Left cardiac atrium (tissue), 4 donors: ENCODE results near the gene ATP2A2. TPM values are rescaled to one million over a fixed set of nuclear protein-coding genes. Genes with fewer than 3 reads are reported as not detected.
"Not testable (repeated sequence)": the region's sequence is repeated elsewhere in the genome, so short reads cannot be mapped to it uniquely, and the experiment has no call there.

Source experiments
- ATAC-seq, 2 donors: fragments of 200-7000 bp; cut with Tn5 transposase; one replicate each; pipeline ENCODE4 v1.9.1; 2020; ENCODE audit warnings: mild to moderate bottlenecking in 2 of 2, moderate library complexity in 2 of 2
- DNase-seq: peaks from one replicate; pipeline ENCODE4 v3.0.0-alpha.2; 2020
- intact Hi-C, 2 donors: fragments of 100-400 bp; cut with DNase I; formaldehyde crosslinking; loops; one replicate each; pipeline versions ENCODE4 v1.14.1 to v1.15.1; 2022 to 2023
- total RNA-seq, 2 donors: library from RNA; stranded (reverse); fragmentation: NEBNext Ultra II Directional; extraction: Animal tissue kit (Norgen Biotek cat#: 25700); gene quantifications; one replicate each; pipeline ENCODE4 v1.2.1, GENCODE V29; 2021
- donor health status: DM: no; HTN: yes; CAD: no.
- donor health status: DM: no; HTN: yes; CAD: no; lungs with severe emphysema.
- donor health status: DM: yes; HTN: yes; CAD: no.
- donor health status: Dilated cardiomyopathy.

Gene ATP2A2
- total RNA-seq, 2 donors from 2014 or later, result 2,696 to 3,455 TPM

DNA sequence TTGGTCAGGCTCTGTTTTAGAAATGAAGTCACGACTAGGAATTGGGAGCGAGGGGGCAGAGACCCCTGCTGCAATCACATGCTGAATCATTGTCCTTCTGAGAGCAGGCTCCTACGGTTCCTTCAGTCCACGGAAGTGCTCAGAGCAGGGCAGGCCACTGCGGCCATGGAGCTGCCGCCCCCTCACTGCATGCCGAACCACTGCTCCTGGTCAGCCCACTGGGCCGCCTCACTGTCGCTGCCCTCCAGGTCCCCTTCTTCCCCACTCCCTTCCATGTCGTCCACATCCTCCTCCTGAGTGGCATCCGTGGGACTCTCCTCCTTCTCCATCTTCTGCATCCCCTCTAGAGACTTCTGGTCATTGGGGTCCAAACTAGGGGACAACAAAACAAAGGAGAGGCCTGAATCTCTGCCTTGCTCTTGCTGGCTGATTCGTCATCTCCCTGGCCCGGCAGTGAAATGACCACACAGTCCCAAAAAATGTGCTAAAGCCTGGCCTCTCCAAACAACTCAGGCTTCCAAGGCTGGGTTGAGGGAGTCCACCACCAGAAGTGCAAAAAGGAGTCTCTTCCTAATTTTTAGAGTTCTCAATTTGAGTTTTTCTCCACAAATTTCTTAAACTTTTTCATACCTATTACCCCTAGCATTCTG is 93.0 kb downstream of the ATP2A2 start:
- DNase-seq (no peak), ATAC-seq (peak; percentile 12 to 25)
- intact Hi-C loops, result no loop called here

DNA sequence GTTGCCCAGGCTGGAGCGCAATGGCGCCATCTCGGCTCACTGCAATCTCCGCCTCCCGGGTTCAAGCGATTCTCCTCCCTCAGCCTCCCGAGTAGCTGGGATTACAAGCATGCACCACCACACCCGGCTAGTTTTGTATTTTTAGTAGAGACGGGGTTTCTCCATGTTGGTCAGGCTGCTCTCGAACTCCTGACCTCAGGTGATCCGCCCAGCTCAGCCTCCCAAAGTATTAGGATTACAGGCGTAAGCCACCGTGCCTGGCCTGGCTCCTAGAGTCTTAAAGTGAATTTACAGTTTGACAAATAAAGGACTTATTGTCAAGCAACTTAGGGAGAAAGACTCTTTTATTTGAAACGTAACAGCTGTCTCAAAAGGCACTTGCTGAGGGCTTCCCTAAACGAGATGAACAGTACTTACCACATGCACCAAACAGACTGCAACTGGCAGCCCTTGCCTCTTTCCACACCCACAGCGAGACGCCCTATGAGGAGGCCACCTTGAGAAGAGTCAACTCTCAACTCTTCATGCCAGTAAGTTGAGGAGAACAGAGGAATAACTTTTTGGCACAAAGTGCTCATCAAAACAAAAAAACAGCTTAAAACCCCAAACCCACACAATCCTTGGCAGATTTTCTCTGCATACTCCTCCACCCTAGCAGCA is 97.2 kb downstream of the ATP2A2 start:
- ATAC-seq, DNase-seq: not testable (repeated sequence)
- intact Hi-C loops, result loop anchor here in 1 of 2 donors (5.0 kb wide), 1 partner anchor 291 kb away; no protein-coding TSS in a partner anchor

DNA sequence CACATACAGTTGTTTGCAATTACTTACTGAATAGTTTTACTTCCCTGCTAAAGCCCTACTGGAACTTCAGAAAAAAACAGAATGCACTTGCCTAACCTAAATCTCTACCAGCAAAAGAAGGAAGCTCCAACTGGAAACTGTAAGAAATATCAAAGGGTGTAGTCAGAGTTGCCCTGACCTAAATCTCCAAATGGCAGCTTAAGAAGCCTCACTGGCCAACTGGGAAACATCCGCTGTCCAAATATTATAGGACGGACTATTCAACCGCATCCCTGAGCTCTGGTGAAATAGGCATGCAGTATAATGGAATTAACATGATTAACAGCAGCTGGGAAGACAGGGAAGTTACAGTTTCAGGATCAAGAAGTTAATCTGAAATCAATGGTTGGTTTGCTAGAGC is 98.2 kb downstream of the ATP2A2 start:
- ATAC-seq (no peak), DNase-seq (no peak)
- intact Hi-C loops, result loop anchor here in 1 of 2 donors (5.0 kb wide), 1 partner anchor 292 kb away; no protein-coding TSS in a partner anchor

DNA sequence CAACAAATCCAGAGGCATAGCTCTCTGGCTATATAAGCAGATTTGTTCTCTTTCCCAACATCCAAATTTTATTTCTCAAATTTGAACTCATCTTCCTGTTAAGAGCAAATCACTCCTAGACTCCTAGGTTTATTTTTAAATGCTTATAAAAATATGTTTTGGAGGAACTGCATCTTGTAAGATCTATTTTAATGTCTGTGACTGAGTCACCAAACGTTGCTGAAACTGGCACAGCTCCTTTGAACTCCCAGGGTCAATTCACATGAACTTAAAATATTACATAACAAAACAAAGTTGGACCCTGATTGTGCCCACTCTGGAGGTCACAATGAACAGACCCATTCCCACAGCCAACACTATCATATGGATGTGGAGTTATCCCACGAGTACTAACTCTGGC is 98.6 kb downstream of the ATP2A2 start:
- intact Hi-C loops, result loop anchor here in 1 of 2 donors (5.0 kb wide), 1 partner anchor 292 kb away; no protein-coding TSS in a partner anchor
- DNase-seq (no peak), ATAC-seq (no peak)

DNA sequence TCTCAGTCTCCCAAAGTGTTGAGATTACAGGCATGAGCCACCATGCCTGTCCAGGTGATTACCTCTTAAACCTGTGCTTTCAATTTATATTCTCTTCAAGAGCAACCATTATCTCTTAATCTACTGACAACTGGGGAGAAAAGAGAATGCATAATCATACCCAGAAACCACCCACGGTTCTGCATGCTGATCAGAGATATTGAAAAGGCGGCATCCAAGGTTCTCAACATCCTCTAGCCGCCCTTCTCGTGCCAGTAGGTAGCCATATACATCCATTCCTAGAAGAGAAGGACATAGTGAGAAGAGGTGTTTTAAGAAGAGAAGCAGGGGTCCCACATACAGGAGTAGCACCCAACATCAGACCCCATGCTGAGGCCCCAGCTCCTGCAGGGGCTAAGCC is 101.6 kb downstream of the ATP2A2 start:
- intact Hi-C loops, result no loop called here
- no peak for ATAC-seq
- no peak for DNase-seq

Other genes with a start within 250 kb of the ATP2A2 start
- gene C12orf76, start 232.7 kb upstream of the ATP2A2 start, total RNA-seq, result 1 to 10 TPM; 6.0 to 7.8 TPM
- 10 to 100 TPM in 1 of 2 donors, 1 to 10 TPM in 1; 8.0 to 12.6 TPM for gene IFT81, start 156.9 kb upstream of the ATP2A2 start, total RNA-seq
- 10 to 100 TPM; 32.7 to 35.0 TPM for gene ANAPC7, start 122.5 kb downstream of the ATP2A2 start, total RNA-seq
- gene ARPC3, start 169.1 kb downstream of the ATP2A2 start, total RNA-seq, result 100 to 1,000 TPM; 108 to 123 TPM
- gene GPN3, start 187.0 kb downstream of the ATP2A2 start, total RNA-seq, result 10 to 100 TPM; 24.2 to 32.3 TPM
- 1 to 10 TPM; 6.1 to 8.5 TPM for gene FAM216A, start 187.6 kb downstream of the ATP2A2 start, total RNA-seq
- gene VPS29, start 220.9 kb downstream of the ATP2A2 start, total RNA-seq, result 100 to 1,000 TPM in 1 of 2 donors, 10 to 100 TPM in 1; 92.0 to 109 TPM
- 1 to 10 TPM; 2.6 to 3.1 TPM for gene RAD9B, start 221.1 kb downstream of the ATP2A2 start, total RNA-seq